Liver (tissue), 9 donors: Measurements from ENCODE around the gene BFSP1. TPM values are rescaled to one million over a fixed set of nuclear protein-coding genes. Genes with fewer than 3 reads are reported as not detected.

ENCODE experiments used
- DNase-seq: peaks from one replicate; pipeline ENCODE4 v3.0.0-alpha.2; 2017; ENCODE audit warnings: low spot score
- H3K27ac ChIP-seq, 2 donors: one replicate each; pipeline ENCODE4 v1.7.0; 2013; ENCODE audit warnings: inconsistent platforms in 2 of 2, low read length in 2 of 2, control low read depth in 1 of 2, low read depth in 1 of 2, mild to moderate bottlenecking in 1 of 2
- H3K27me3 ChIP-seq, 4 donors: one replicate each; pipeline versions ENCODE4 v1.6.1 to v1.7.0; 2013; ENCODE audit warnings: low read length in 3 of 4, inconsistent platforms in 1 of 4, mild to moderate bottlenecking in 1 of 4, moderate library complexity in 1 of 4; ENCODE audit not compliant: control insufficient read depth in 4 of 4, insufficient read depth in 4 of 4
- H3K36me3 ChIP-seq, 4 donors: one replicate each; pipeline versions ENCODE4 v1.6.1 to v1.7.0; 2013; ENCODE audit warnings: low read length in 3 of 4, mild to moderate bottlenecking in 3 of 4, low read depth in 1 of 4, moderate library complexity in 1 of 4; ENCODE audit not compliant: control insufficient read depth in 4 of 4, insufficient read depth in 3 of 4
- H3K4me1 ChIP-seq, 4 donors: one replicate each; pipeline versions ENCODE4 v1.6.1 to v1.7.0; 2013; ENCODE audit warnings: low read length in 3 of 4, mild to moderate bottlenecking in 3 of 4, moderate library complexity in 1 of 4; ENCODE audit not compliant: control insufficient read depth in 4 of 4, insufficient read depth in 4 of 4
- H3K4me3 ChIP-seq, 3 donors: one replicate each; pipeline versions ENCODE4 v1.6.1 to v1.7.0; 2013; ENCODE audit warnings: low read length in 3 of 3, control low read depth in 1 of 3, low read depth in 1 of 3, mild to moderate bottlenecking in 1 of 3
- H3K9ac ChIP-seq, 2 donors: one replicate each; pipeline ENCODE4 v1.7.0; 2013; ENCODE audit warnings: low read length in 2 of 2, mild to moderate bottlenecking in 2 of 2, moderate library complexity in 2 of 2, control low read depth in 1 of 2, low read depth in 1 of 2
- H3K9me3 ChIP-seq, 4 donors: one replicate each; pipeline versions ENCODE4 v1.6.1 to v1.7.0; 2013; ENCODE audit warnings: low read length in 3 of 4; ENCODE audit not compliant: control insufficient read depth in 4 of 4
- ATF3 ChIP-seq: IDR thresholded peaks from 2 replicates; pipeline ENCODE4 v1.6.1; 2016; ENCODE audit warnings: antibody characterized with exemption
- FOXA1 ChIP-seq: IDR thresholded peaks from 2 replicates; pipeline ENCODE4 v1.6.1; 2016; ENCODE audit warnings: antibody characterized with exemption
- HNF4A ChIP-seq, 2 donors: conservative IDR thresholded peaks; 2 replicates each; pipeline ENCODE4 v1.6.1; 2016; ENCODE audit warnings: antibody characterized with exemption in 2 of 2, mild to moderate bottlenecking in 2 of 2
- MAX ChIP-seq: IDR thresholded peaks from 2 replicates; pipeline ENCODE4 v1.6.1; 2016; ENCODE audit warnings: antibody characterized with exemption
- RAD21 ChIP-seq, 2 donors: IDR thresholded peaks; 2 replicates each; pipeline ENCODE4 v1.6.1; 2016; ENCODE audit warnings: antibody characterized with exemption in 2 of 2, mild to moderate bottlenecking in 2 of 2
- REST ChIP-seq: IDR thresholded peaks from 2 replicates; pipeline ENCODE4 v1.6.1; 2016; ENCODE audit warnings: antibody characterized with exemption, mild to moderate bottlenecking
- RXRA ChIP-seq, 2 donors: IDR thresholded peaks; 2 replicates each; pipeline ENCODE4 v1.6.1; 2017 to 2018; ENCODE audit warnings: antibody characterized with exemption in 2 of 2, mild to moderate bottlenecking in 1 of 2
- SP1 ChIP-seq: IDR thresholded peaks from 2 replicates; pipeline ENCODE4 v1.6.1; 2018; ENCODE audit warnings: antibody characterized with exemption, mild to moderate bottlenecking
- TAF1 ChIP-seq: conservative IDR thresholded peaks from 2 replicates; pipeline ENCODE4 v1.6.1; 2016; ENCODE audit warnings: antibody characterized with exemption, mild to moderate bottlenecking
- YY1 ChIP-seq: IDR thresholded peaks from 2 replicates; pipeline ENCODE4 v1.6.1; 2016; ENCODE audit warnings: antibody characterized with exemption, mild to moderate bottlenecking
- WGBS: extraction: QIAGEN DNeasy Blood & Tissue Kit; methylation state at CpG from one replicate; pipeline ENCODE4 v1.1.7; 2013; 5-methylcytosine and 5-hydroxymethylcytosine counted together
- polyA plus RNA-seq, 2 donors: library from polyadenylated mRNA; stranded (reverse) in 1 of 2; unstranded in 1 of 2; fragments of 200-250 nt in 1 of 2; fragments of >200 nt in 1 of 2; fragmentation: Nextera tagmentation in 1 of 2; extraction: Ambion mirVana in 1 of 2; gene quantifications; one replicate each; pipeline versions ENCODE4 v1.2.1 to v1.2.3, GENCODE V29; 2013 to 2015
- total RNA-seq, 2 donors: library from RNA; depleted of rRNA; stranded (reverse); fragments of >200 nt; gene quantifications; one replicate each; pipeline ENCODE4 v1.2.3, GENCODE V29; 2014
- donor health status: healthy.
- donor health status: healthy.
- donor health status: healthy.
- donor health status: healthy.
- donor health status: healthy.

The BFSP1 gene
- total and polyA plus RNA-seq, 4 donors = 0.14 to 0.28 (median 0.21) TPM

GRCh38 chr20:17556837-17557674 is 25.9 kb upstream of the BFSP1 start:
- no peaks in the 10 kb centered on the region for H3K36me3 ChIP-seq
- H3K4me1 ChIP-seq = peaks cover 0 to 11% (median 5%) of the 10 kb centered on the region in 4 donors
- H3K9ac ChIP-seq = no peak overlapping the region
- H3K27ac ChIP-seq = no peak overlapping the region
- no peaks in the 10 kb centered on the region for H3K9me3 ChIP-seq
- H3K4me3 ChIP-seq = no peak overlapping the region
- H3K27me3 ChIP-seq = no peaks in the 10 kb centered on the region
- WGBS = 49% methylated on average over 11 of the region's 11 CpGs
- TF ChIP-seq REST (no peak), SP1 (peak; percentile 27), YY1 (no peak), HNF4A (conservative IDR thresholded peaks at IDR 0.05) (peak; percentile 5 to 10), RXRA (IDR thresholded peaks at IDR 0.05) (peak; percentile 9 to 17), RAD21 (IDR thresholded peaks at IDR 0.05) (peak in 1 of 2 donors; percentile 30), TAF1 (no peak)
- no peak for DNase-seq

GRCh38 chr20:17555106-17555505 is 23.9 kb upstream of the BFSP1 start:
- DNase-seq = no peak
- H3K4me1 ChIP-seq = peaks cover 0 to 11% (median 5%) of the 10 kb centered on the region in 4 donors
- no peaks in the 10 kb centered on the region for H3K36me3 ChIP-seq
- H3K9ac ChIP-seq = no peak overlapping the region
- no peak overlapping the region for H3K27ac ChIP-seq
- TF ChIP-seq SP1 (no peak), REST (no peak), MAX (no peak), FOXA1 (no peak), ATF3 (no peak), RXRA (IDR thresholded peaks at IDR 0.05) (no peak), RAD21 (IDR thresholded peaks at IDR 0.05) (no peak)
- 99% methylated on average over 3 of the region's 3 CpGs for WGBS
- no peaks in the 10 kb centered on the region for H3K9me3 ChIP-seq
- H3K27me3 ChIP-seq = no peaks in the 10 kb centered on the region
- H3K4me3 ChIP-seq = no peak overlapping the region
